Osteoblast (primary cell): Measurements from ENCODE around the gene IFNGR2. TPM values are rescaled to one million over a fixed set of nuclear protein-coding genes. Genes with fewer than 3 reads are reported as not detected.

Source experiments
- DNase-seq: peaks from one replicate; pipeline ENCODE4 v3.0.0; 2011; ENCODE audit warnings: low spot score, mixed read lengths; ENCODE audit not compliant: insufficient read length; ENCODE audit errors: missing footprints
- H2AFZ ChIP-seq: 2 replicates; pipeline ENCODE4 v1.6.0; 2011; ENCODE audit warnings: mild to moderate bottlenecking, low read length
- H3K27ac ChIP-seq: 2 replicates; pipeline ENCODE4 v1.5.1; 2011; ENCODE audit warnings: mild to moderate bottlenecking, low read depth, low read length, moderate library complexity
- H3K27me3 ChIP-seq: 2 replicates; pipeline ENCODE4 v1.6.0; 2012; ENCODE audit warnings: mild to moderate bottlenecking, control low read depth, inconsistent platforms, low read length, moderate library complexity; ENCODE audit not compliant: insufficient read depth
- H3K36me3 ChIP-seq: 2 replicates; pipeline ENCODE4 v1.5.1; 2011; ENCODE audit warnings: mild to moderate bottlenecking, low read length, control low read depth, moderate library complexity; ENCODE audit not compliant: insufficient read depth
- H3K4me1 ChIP-seq: 2 replicates; pipeline ENCODE4 v1.5.1; 2011; ENCODE audit warnings: mild to moderate bottlenecking, low read length, control low read depth, moderate library complexity; ENCODE audit not compliant: insufficient read depth
- H3K4me2 ChIP-seq: 2 replicates; pipeline ENCODE4 v1.6.0; 2011; ENCODE audit warnings: mild to moderate bottlenecking, low read length; ENCODE audit not compliant: insufficient read depth
- H3K4me3 ChIP-seq: fragments of 200-600 bp; sonication (generic); 3 replicates; pipeline ENCODE4 v1.5.1; 2012; ENCODE audit warnings: mild to moderate bottlenecking, low read length, inconsistent platforms; ENCODE audit not compliant: insufficient read depth
- H3K79me2 ChIP-seq: 2 replicates; pipeline ENCODE4 v1.6.0; 2012; ENCODE audit warnings: mild to moderate bottlenecking, low read length, control low read depth, inconsistent platforms; ENCODE audit not compliant: insufficient read depth
- H3K9me3 ChIP-seq: 2 replicates; pipeline ENCODE4 v1.5.1; 2011; ENCODE audit warnings: low read depth, low read length, control low read depth
- H4K20me1 ChIP-seq: 2 replicates; pipeline ENCODE4 v1.6.0; 2012; ENCODE audit warnings: mild to moderate bottlenecking, low read length, control low read depth; ENCODE audit not compliant: insufficient read depth
- total RNA-seq: library from RNA; depleted of rRNA; stranded (reverse); fragments of >200 nt; gene quantifications from 2 replicates; pipeline ENCODE4 v1.2.3, GENCODE V29; 2012
- TF ChIP-seq, protein P1 (sequence below): IDR thresholded peaks from 2 replicates; pipeline ENCODE4 v1.5.1; 2011; ENCODE audit warnings: mild to moderate bottlenecking, low read depth, low read length, moderate library complexity; ENCODE audit errors: extremely low read depth

IFNGR2 gene
- total RNA-seq, 1 donor, result 60.1 TPM

DNA sequence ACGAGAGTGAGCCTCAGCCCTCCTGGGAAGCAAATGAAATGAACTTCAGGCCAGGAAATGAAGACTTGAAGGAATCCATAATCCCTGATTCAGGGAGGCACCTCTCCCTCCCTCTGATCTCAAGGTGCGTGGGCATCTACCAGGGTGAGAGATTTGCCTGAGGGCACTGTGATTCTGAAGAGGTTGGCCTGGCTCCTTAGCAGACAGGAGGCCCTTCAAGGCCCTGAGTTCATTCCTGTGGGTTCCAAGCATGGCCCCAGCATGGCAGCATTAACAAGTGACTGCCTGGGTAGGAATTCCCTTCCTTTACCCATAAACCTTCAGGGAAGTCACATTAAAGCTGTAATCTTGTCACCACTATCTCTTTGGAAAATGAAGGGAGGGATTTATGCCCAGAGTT, 29.8 kb upstream of the IFNGR2 start:
- peak overlapping the region; percentile 56 for H2AFZ ChIP-seq

DNA sequence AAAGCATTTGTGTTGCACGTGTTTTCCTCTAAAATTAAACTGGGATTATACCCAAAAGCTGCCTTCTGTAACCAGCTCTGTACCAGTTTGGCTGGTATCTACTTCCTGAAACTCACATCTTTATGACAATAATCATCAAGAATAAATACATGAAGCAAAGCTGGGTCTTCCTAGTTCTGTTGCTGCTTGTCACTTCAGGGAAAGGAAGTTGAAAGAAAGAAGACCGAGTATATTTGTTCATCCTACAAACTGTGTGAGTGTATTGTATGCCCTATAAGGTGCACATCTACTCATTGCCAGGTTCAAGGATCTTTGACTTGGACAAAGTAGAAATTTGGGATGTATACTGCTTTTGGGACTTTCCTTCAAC, 29.1 kb upstream of the IFNGR2 start:
- Histone ChIP-seq H3K4me1 (peaks cover 17% of the 10 kb centered on the region), H3K4me3 (no peak overlapping the region), H2AFZ (peak overlapping the region; percentile 12), H3K9me3 (no peaks in the 10 kb centered on the region), H3K27ac (peak overlapping the region; percentile 26), H3K36me3 (no peaks in the 10 kb centered on the region), H3K4me2 (peak overlapping the region; percentile 14), H4K20me1 (no peaks in the 10 kb centered on the region), H3K79me2 (no peaks in the 10 kb centered on the region), H3K27me3 (no peaks in the 10 kb centered on the region)
- DNase-seq, result no peak
- TF ChIP-seq, protein P1, sequence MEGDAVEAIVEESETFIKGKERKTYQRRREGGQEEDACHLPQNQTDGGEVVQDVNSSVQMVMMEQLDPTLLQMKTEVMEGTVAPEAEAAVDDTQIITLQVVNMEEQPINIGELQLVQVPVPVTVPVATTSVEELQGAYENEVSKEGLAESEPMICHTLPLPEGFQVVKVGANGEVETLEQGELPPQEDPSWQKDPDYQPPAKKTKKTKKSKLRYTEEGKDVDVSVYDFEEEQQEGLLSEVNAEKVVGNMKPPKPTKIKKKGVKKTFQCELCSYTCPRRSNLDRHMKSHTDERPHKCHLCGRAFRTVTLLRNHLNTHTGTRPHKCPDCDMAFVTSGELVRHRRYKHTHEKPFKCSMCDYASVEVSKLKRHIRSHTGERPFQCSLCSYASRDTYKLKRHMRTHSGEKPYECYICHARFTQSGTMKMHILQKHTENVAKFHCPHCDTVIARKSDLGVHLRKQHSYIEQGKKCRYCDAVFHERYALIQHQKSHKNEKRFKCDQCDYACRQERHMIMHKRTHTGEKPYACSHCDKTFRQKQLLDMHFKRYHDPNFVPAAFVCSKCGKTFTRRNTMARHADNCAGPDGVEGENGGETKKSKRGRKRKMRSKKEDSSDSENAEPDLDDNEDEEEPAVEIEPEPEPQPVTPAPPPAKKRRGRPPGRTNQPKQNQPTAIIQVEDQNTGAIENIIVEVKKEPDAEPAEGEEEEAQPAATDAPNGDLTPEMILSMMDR, result no peak

More for the DNA sequence above, 29.8 kb upstream of the IFNGR2 start:
- H3K4me3 ChIP-seq, result no peak overlapping the region
- H3K36me3 ChIP-seq, result no peaks in the 10 kb centered on the region
- no peaks in the 10 kb centered on the region for H4K20me1 ChIP-seq
- H3K27ac ChIP-seq, result no peak overlapping the region
- TF ChIP-seq, protein P1, result no peak
- H3K4me1 ChIP-seq, result peaks cover 17% of the 10 kb centered on the region
- no peaks in the 10 kb centered on the region for H3K27me3 ChIP-seq
- H3K79me2 ChIP-seq, result no peaks in the 10 kb centered on the region
- DNase-seq, result peak; percentile 15
- H3K9me3 ChIP-seq, result peaks cover under 1% of the 10 kb centered on the region
- H3K4me2 ChIP-seq, result no peak overlapping the region

DNA sequence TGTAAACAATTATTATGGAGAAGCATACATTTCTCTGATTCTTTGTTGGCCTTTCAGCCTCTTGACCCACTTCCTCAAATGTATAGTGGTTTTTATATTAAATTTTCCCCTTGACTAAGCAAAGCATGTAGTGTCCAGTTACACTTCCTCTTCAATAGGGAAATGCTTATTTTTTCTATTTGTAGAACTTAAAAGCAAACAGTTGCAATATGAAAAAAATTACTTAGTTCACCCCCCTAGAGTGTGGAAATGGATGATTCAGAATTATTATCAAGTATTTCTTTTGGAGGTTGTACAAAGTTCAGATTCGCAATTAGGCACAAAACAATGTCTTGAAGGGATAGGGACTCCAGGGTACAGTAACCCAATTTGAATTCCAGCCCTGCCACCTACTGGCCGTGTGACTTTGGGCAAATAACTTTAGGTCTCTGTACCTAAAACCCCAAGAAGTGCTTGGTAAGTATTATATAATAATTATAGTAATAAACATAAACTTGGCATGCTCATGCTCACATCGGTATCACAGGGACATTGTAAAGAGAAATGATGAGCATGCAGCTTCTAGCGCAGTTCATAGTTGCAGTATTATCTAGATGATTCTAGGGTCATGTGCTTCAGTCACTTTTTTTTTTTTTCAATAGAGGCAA, 28.6 kb upstream of the IFNGR2 start:
- no peaks in the 10 kb centered on the region for H3K36me3 ChIP-seq
- H3K4me1 ChIP-seq, result peaks cover 20% of the 10 kb centered on the region
- DNase-seq, result peak; percentile 65
- peak overlapping the region; percentile 26 for H3K27ac ChIP-seq
- H3K9me3 ChIP-seq, result no peaks in the 10 kb centered on the region
- no peaks in the 10 kb centered on the region for H3K79me2 ChIP-seq
- no peak overlapping the region for H3K4me3 ChIP-seq
- no peaks in the 10 kb centered on the region for H4K20me1 ChIP-seq
- TF ChIP-seq, protein P1, result peak; percentile 59
- peak overlapping the region; percentile 14 for H3K4me2 ChIP-seq
- H3K27me3 ChIP-seq, result no peaks in the 10 kb centered on the region
- H2AFZ ChIP-seq, result peak overlapping the region; percentile 12

DNA sequence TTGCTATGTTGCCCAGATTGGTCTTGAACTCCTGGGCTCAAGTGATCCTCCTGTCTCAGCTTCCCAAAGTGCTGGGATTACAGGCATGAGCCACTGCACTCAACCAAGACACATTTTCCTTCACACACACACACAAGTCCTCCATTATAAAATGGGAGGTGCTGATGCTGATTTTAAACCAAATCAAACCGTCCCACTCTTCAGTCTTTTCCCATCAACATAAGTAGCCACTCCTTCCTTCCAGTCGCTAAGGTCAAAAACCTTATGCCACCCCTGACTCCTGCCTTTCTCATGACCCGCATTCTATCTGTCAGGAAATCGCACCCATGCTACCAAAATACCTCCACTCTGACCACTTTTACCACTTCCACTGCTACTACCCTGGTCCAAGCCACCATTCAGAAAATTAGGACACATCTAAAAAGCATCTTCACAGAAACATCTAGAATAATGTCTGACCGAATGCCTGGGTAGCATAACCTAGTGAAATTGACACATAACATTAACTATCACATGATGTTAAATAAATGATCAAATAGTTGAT, 28.0 kb upstream of the IFNGR2 start:
- H3K9me3 ChIP-seq, result no peaks in the 10 kb centered on the region
- peaks cover 26% of the 10 kb centered on the region for H3K4me1 ChIP-seq
- H2AFZ ChIP-seq, result no peak overlapping the region
- no peak overlapping the region for H3K4me3 ChIP-seq
- no peaks in the 10 kb centered on the region for H3K79me2 ChIP-seq
- H3K36me3 ChIP-seq, result no peaks in the 10 kb centered on the region
- TF ChIP-seq, protein P1, result no peak
- H3K4me2 ChIP-seq, result no peak overlapping the region
- H4K20me1 ChIP-seq, result no peaks in the 10 kb centered on the region
- H3K27me3 ChIP-seq, result no peaks in the 10 kb centered on the region
- no peak for DNase-seq
- no peak overlapping the region for H3K27ac ChIP-seq
